NCI-H524 treated with DMSO at 0.1 percent for 48 hours (cell line): Measurements from ENCODE around the gene CFAP92.

ENCODE experiments used
- DNase-seq: peaks from one replicate; lab custom pipeline; 2025; lab: John Stamatoyannopoulos, UW

CFAP92 gene, protein sequence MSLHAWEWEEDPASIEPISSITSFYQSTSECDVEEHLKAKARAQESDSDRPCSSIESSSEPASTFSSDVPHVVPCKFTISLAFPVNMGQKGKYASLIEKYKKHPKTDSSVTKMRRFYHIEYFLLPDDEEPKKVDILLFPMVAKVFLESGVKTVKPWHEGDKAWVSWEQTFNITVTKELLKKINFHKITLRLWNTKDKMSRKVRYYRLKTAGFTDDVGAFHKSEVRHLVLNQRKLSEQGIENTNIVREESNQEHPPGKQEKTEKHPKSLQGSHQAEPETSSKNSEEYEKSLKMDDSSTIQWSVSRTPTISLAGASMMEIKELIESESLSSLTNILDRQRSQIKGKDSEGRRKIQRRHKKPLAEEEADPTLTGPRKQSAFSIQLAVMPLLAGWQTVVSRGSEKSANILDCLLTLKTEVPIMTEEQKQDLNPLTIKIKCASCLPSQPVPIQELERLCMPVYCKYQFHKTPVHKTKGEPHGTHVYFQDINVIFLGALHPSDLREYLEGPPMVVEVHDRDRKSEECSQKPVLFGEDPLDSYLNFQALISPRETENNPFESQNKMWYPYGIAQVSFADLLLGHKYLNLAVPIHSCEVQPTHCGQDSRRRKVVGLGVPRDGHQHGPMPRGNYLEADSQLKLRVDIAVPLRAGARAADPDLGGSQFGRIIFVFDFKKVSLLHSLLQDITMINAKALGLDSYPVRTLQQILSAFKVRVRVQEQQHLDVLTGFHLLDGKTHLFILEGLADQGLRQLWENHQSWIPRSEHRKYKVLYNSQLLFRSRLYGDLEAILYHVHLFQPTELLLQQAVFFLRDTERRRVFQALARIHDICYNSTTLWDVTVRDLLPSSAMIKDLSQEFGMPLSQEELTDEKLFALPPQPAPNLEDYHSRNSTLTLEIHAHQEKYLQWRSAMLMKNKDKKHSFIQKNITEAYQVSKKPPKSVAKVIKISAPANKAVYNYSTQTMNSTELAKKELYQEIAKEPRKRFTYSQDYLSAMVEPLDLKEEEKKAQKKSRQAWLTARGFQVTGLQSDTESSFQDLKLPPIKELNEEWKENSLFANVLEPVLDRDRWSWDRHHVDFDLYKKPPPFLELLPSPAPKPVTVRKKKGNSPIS

DNA sequence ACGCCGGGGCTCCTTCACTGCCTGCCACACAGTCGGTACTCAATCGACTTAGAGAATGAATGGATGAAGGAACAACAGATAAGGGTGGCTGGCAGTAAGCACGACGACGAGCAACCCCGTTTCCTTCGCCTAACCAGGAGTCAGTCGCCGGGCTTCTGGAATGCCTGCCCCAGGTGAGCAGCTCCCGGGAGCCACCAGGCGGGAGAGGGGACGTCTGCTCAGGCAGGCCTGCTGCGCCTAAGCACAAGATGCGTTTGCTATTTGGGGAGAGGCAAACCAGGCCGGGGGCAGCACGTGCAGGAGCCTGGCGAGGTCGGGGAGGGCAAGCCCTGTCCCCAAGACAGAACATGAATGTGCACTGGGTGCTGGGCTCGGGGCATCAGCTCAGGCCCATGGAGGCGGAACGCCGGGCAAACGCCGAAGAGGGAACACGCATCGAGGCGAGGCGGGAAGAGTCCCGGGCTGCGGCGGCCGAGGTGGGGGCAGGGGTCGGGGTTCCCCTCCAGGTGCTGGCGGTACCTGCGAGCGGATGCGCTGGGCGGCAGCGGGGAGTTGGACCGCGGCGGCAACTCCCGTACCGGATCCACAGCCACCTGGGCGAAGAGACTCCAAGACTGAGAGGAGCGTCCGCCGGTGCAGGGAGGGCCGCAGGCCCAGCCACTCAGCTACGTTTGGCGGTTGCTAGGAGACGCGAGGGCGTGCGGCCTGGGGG lies at the start of gene CFAP92:
Gene CFAP92 (minus strand): TSS at position 616 of the 712 bp plus-strand sequence. CDS start 772 bp downstream, outside the sequence.
- peak; percentile 55 for DNase-seq

GRCh38 chr3:129040579-129041300 lies 46.9 kb upstream of the CFAP92 start:
- no peak for DNase-seq

DNA sequence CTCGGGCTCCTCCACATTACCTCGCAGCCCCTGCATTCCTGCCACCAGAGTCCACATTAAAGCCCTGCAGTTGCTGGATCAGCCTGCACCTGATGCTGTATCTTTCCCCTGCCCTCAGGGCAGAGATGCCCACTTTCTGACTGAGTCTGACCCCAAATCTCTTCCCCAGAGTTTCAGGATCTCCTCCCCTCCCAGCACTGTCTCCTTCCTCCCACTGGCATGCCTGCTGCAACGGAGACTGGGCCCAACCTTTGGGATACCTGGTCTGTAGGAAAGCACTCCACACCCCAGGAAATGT lies 46.1 kb upstream of the CFAP92 start:
- DNase-seq: no peak

- peak; percentile 58 for DNase-seq
Observed at GRCh38 chr3:129039271-129040038, 45.6 kb upstream of the CFAP92 start.

- no peak for DNase-seq
Observed at GRCh38 chr3:129038121-129038855, 44.4 kb upstream of the CFAP92 start.

GRCh38 chr3:129037093-129037419 lies 43.2 kb upstream of the CFAP92 start:
- no peak for DNase-seq

- no peak for DNase-seq
Observed at GRCh38 chr3:129036222-129037092, 42.6 kb upstream of the CFAP92 start.

- no peak for DNase-seq
Observed at GRCh38 chr3:129035360-129036221, 41.7 kb upstream of the CFAP92 start.

DNA sequence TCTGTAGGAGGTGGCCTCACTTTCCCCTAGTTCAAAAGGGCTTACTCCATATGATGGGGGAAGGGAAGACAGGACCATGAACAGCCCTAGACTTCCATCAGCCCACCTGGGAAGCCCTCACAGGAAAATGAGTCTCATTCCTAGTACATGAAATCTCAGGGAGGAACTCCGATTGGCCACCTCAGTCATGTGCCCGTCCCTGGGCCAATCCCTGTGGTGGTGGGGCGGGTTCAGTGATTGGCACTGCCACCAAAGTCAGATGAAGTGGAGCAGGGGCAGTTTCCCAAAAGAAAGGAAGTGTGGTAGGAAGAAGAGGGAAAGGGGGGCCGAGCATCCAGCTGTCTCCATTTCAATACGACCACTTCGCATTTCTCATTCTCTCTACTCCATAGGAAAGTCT lies 40.8 kb upstream of the CFAP92 start:
- no peak for DNase-seq

DNA sequence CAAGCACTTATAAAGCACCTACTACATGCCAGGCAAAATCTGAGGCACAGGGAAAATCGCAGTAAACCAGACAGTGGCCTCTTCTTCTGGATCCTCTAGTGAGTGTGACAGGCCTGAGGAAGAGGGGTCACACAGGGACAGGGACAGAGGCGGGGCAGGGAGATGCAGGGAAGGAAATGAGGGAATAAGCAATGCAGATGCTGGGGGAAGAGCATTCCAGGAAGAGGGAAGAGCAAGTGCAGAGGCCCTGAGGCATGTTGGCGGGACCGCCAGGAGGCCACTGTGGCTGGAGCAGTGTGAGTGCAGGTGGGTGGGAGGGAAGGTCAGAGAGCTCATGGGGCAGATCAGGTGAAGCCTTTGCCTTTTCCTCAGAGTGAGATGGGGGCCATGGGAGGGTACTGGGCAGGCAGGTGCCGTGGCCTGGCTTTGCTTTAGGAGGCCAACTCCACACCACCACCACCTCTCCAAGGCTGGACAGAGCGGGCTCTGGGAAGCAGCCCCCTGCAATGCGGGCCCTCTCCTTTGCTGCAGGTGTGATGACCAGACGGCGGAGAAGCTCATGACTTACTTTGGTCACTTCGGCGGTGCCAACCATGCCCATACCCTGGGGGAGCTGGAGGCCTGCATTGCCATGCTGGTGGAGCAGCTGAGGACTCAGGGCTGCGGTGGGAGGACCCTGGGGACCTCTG lies 39.9 kb upstream of the CFAP92 start:
- no peak for DNase-seq

- DNase-seq: no peak
Observed at GRCh38 chr3:129033151-129033550, 39.3 kb upstream of the CFAP92 start.

DNA sequence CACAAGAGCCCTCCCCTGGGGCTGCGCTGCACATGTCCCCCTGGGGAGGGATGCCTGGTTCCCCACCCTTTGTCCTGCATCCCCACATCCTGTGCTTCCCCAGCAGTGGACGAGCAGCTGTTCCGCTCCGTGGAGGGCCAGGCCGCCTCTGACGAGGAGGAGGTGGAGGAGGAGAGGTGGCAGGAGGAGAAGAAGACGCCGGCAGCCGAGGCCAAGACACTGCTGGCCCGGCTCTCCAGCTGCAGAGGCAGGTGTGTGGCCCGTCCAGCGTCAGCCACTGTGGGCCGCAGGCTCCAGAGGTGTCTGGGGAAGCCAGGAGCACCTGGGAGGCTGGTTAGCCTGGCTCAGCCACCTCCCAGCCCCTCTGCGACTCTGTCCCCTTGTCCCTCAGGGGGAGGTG lies 38.8 kb upstream of the CFAP92 start:
- no peak for DNase-seq

GRCh38 chr3:129031476-129032215 lies 37.8 kb upstream of the CFAP92 start:
- no peak for DNase-seq

DNA sequence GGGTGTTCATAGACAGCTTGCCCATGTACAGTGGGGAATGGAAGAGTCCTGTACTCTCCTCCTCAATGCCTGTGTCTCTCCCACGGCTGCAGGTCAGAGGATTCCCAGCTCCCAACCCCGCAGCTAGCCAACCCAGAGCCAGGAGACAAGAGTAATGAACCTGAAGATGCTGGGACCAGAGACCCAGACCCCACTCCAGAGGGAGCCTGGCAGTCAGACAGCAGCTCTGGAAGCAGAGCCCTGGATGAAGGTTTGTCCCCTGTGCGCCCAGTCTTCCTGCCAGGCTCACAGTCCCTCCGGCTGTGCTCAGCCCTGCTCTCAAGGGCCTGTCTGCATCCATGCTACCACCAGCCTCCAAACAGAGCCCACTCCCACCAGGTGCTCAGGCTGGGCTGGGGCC lies 36.7 kb upstream of the CFAP92 start:
- no peak for DNase-seq

- no peak for DNase-seq
Observed at GRCh38 chr3:129028866-129029265, 35.0 kb upstream of the CFAP92 start.

DNA sequence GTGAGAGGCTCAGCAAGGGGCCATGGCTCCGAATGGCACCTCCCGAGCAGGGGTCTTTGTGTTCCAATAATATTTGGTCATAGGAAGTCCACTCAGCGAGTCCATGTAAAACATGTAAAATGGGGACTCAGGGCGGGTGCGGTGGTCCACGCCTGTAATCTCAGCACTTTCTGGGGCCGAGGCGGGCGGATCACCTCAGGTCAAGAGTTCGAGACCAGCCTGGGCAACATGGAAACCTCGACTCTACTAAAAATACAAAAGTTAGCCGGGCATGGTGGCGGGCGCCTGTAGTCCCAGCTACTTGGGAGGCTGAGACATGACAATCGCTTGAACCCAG lies 33.6 kb upstream of the CFAP92 start:
- no peak for DNase-seq
